GM18499 (cell line): Measurements from ENCODE around the gene ARL4C.

Source experiments
- ATAC-seq: cut with Tn5 transposase; IDR thresholded peaks from one replicate; pipeline ENCODE4 v1.9.1; 2021; ENCODE audit warnings: moderate number of reproducible peaks; ENCODE audit not compliant: insufficient read depth, unreplicated experiment

The ARL4C gene

GRCh38 chr2:234450431-234451124 is 46.3 kb downstream of the ARL4C start:
- ATAC-seq = no peak

GRCh38 chr2:234448506-234449184 is 48.2 kb downstream of the ARL4C start:
- no peak for ATAC-seq

GRCh38 chr2:234447963-234448362 is 48.9 kb downstream of the ARL4C start:
- no peak for ATAC-seq

- ATAC-seq = no peak
Observed at GRCh38 chr2:234447189-234447588, 49.7 kb downstream of the ARL4C start.

- ATAC-seq = peak; percentile 65
Observed at GRCh38 chr2:234446404-234447076, 50.3 kb downstream of the ARL4C start.

GRCh38 chr2:234444893-234445292 is 52.0 kb downstream of the ARL4C start:
- no peak for ATAC-seq

GRCh38 chr2:234444242-234444730 is 52.6 kb downstream of the ARL4C start:
- ATAC-seq = no peak
